Measurements from ENCODE around the gene MYOG. TPM values are rescaled to one million over a fixed set of nuclear protein-coding genes. Genes with fewer than 3 reads are reported as not detected.
A peak's percentile ranks its signal among the peaks of the same experiment; 100 is the strongest.

The MYOG gene
- total RNA-seq, 4 donors from 2014 or later = not detected

GRCh38 chr1:203126866-203127665 is 41.3 kb upstream of the MYOG start:
- Histone ChIP-seq H3K36me3 (no peaks in the 10 kb centered on the region), H3K4me3 (peak overlapping the region in 3 of 4 donors; percentile 12 to 49 (median 41)), H3K4me1 (peaks cover 0 to 27% (median 2%) of the 10 kb centered on the region in 4 donors), H3K9me3 (no peaks in the 10 kb centered on the region), H3K27me3 (no peaks in the 10 kb centered on the region), H3K27ac (peak overlapping the region in 3 of 4 donors; percentile 32 to 62 (median 62))
- peak in 1 of 3 donors; percentile 25 for DNase-seq
- TF ChIP-seq POLR2A (IDR thresholded peaks at IDR 0.05) = no peak
- TF ChIP-seq, protein P1, sequence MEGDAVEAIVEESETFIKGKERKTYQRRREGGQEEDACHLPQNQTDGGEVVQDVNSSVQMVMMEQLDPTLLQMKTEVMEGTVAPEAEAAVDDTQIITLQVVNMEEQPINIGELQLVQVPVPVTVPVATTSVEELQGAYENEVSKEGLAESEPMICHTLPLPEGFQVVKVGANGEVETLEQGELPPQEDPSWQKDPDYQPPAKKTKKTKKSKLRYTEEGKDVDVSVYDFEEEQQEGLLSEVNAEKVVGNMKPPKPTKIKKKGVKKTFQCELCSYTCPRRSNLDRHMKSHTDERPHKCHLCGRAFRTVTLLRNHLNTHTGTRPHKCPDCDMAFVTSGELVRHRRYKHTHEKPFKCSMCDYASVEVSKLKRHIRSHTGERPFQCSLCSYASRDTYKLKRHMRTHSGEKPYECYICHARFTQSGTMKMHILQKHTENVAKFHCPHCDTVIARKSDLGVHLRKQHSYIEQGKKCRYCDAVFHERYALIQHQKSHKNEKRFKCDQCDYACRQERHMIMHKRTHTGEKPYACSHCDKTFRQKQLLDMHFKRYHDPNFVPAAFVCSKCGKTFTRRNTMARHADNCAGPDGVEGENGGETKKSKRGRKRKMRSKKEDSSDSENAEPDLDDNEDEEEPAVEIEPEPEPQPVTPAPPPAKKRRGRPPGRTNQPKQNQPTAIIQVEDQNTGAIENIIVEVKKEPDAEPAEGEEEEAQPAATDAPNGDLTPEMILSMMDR (IDR thresholded peaks at IDR 0.05) = no peak

DNA sequence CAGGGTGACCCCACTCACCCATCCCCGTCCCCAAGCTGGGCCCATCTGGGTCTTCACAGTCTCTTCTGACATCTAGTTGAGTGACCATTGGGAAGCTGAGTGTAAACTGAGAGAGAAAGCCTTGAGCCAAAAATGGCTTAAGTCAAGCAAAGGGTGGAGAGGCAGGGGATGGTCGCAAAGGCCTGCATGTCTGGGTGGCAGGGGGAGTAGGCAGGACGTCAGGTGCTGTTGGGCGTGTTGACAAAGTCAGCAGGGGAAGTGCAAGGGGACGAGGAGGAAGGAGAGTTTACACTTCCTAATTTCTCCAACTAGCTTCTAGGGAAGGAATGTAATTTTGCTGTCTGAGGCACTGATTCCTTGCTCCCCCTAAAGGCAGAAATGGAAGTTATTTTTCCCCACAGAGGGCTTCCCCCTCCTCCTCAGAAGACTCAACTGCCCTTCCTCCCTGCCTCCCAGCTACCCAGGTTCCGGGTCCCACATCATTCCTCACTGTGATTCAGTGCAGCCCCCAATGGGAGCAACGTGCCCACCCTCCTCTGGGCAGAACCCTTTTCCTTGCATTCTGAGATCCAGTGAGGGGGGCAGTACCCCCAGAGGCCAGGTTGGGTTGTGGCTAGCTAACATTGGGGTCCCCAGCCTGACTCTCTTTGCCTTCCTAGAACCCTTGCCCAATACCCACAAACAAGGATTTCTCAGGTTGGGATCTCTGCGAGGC is 40.5 kb upstream of the MYOG start:
- Histone ChIP-seq H3K27me3 (no peaks in the 10 kb centered on the region), H3K27ac (peak overlapping the region in 1 of 4 donors; percentile 10)

GRCh38 chr1:203124546-203125317 is 38.9 kb upstream of the MYOG start:
- no peaks in the 10 kb centered on the region for H3K9me3 ChIP-seq
- DNase-seq = peak in 1 of 3 donors; percentile 14
- no peaks in the 10 kb centered on the region for H3K27me3 ChIP-seq
- H3K27ac ChIP-seq = no peak overlapping the region
- TF ChIP-seq, protein P1 (IDR thresholded peaks at IDR 0.05) = no peak
- TF ChIP-seq POLR2A (IDR thresholded peaks at IDR 0.05) = no peak
- peaks cover 0 to 27% (median 2%) of the 10 kb centered on the region in 4 donors for H3K4me1 ChIP-seq
- no peaks in the 10 kb centered on the region for H3K36me3 ChIP-seq
- H3K4me3 ChIP-seq = no peak overlapping the region

More for the DNA sequence above, 40.5 kb upstream of the MYOG start:
- Histone ChIP-seq H3K9me3 (no peaks in the 10 kb centered on the region), H3K4me1 (peaks cover 0 to 27% (median 2%) of the 10 kb centered on the region in 4 donors), H3K4me3 (no peak overlapping the region), H3K36me3 (no peaks in the 10 kb centered on the region)
- TF ChIP-seq, protein P1 (IDR thresholded peaks at IDR 0.05) = peak in 2 of 6 experiments; percentile 12 to 19
- TF ChIP-seq POLR2A (IDR thresholded peaks at IDR 0.05) = no peak
- peak in 1 of 3 donors; percentile 41 for DNase-seq

DNA sequence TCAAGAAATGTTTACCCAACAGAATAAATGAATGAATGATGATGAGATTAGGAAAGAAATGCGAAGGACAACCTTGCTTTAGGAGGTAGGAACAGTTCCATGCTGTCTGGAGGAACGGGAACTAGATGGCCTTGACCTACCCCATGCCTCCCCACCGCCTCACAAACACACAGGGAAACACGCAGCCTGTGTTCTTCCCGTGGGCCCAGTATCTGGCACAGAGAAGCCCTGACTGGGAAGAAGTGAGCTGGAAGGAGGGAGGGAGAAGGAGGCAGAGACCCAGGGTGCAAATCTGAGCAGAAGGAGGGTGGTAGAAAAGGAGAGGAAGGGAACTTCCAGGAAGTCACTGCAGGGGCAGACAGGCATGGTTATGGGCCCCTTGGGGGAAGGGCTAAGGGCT is 38.2 kb upstream of the MYOG start:
- Histone ChIP-seq H3K27me3 (no peaks in the 10 kb centered on the region), H3K36me3 (no peaks in the 10 kb centered on the region), H3K4me3 (no peak overlapping the region), H3K4me1 (peaks cover 0 to 22% (median 2%) of the 10 kb centered on the region in 4 donors), H3K9me3 (no peaks in the 10 kb centered on the region), H3K27ac (no peak overlapping the region)
- no peak for TF ChIP-seq POLR2A (IDR thresholded peaks at IDR 0.05)
- TF ChIP-seq, protein P1 (IDR thresholded peaks at IDR 0.05) = no peak
- DNase-seq = peak in 1 of 3 donors; percentile 29

GRCh38 chr1:203122159-203122558 is 36.3 kb upstream of the MYOG start:
- no peak overlapping the region for H3K4me3 ChIP-seq
- peaks cover 0 to 8% (median 2%) of the 10 kb centered on the region in 4 donors for H3K4me1 ChIP-seq
- no peaks in the 10 kb centered on the region for H3K9me3 ChIP-seq
- H3K27me3 ChIP-seq = no peaks in the 10 kb centered on the region
- H3K36me3 ChIP-seq = no peaks in the 10 kb centered on the region
- DNase-seq = peak in 1 of 3 donors; percentile 26
- no peak overlapping the region for H3K27ac ChIP-seq
- no peak for TF ChIP-seq POLR2A (IDR thresholded peaks at IDR 0.05)
- TF ChIP-seq, protein P1 (IDR thresholded peaks at IDR 0.05) = no peak
